B cell (primary cell): ENCODE data around the gene KIDINS220. TPM values are rescaled to one million over a fixed set of nuclear protein-coding genes. Genes with fewer than 3 reads are reported as not detected.

Source experiments
- ATAC-seq: fragments of 200-7000 bp; cut with Tn5 transposase; one replicate; pipeline ENCODE4 v1.10.0; 2021; ENCODE audit warnings: low read depth, mild to moderate bottlenecking, moderate number of reproducible peaks, moderate library complexity
- CTCF ChIA-PET: fragments of 350-600 bp; sonication (Branson Sonifier 250); formaldehyde crosslinking; loops from one replicate; lab custom pipeline; 2021; ENCODE audit warnings: antibody characterized with exemption, inconsistent platforms; lab: Charles Lee
- POLR2A ChIA-PET: fragments of 350-600 bp; sonication (Branson Sonifier 250); formaldehyde crosslinking; loops from one replicate; lab custom pipeline; 2021; ENCODE audit warnings: antibody characterized with exemption; lab: Charles Lee
- DNase-seq: peaks from one replicate; pipeline ENCODE4 v3.0.0; 2013
- H2AFZ ChIP-seq: 2 replicates; pipeline ENCODE4 v1.6.1; 2012; ENCODE audit warnings: mild to moderate bottlenecking, low read depth, low read length; ENCODE audit not compliant: insufficient read depth, poor library complexity, severe bottlenecking
- H3K27ac ChIP-seq, 2 donors: 1 replicate in 1 of 2; 2 replicates in 1 of 2; pipeline ENCODE4 v1.5.1; 2012 to 2013; ENCODE audit warnings: low read length in 2 of 2, mild to moderate bottlenecking in 2 of 2, moderate library complexity in 1 of 2
- H3K27me3 ChIP-seq, 4 experiments: fragments of 200-600 bp in 1 of 4; sonication (generic) in 1 of 4; replicated peaks in 1 of 4; 1 replicate in 2 of 4; 2 replicates in 2 of 4; pipeline versions ENCODE4 v1.6.1 to v1.7.0; 2013 to 2016; ENCODE audit warnings: low read length in 3 of 4, mild to moderate bottlenecking in 2 of 4, mixed read lengths in 1 of 4, moderate library complexity in 1 of 4; ENCODE audit not compliant: insufficient read depth in 4 of 4, control insufficient read depth in 3 of 4; ENCODE audit errors: control extremely low read depth in 1 of 4
- H3K36me3 ChIP-seq, 2 experiments: replicated peaks in 1 of 2; 1 replicate in 1 of 2; 2 replicates in 1 of 2; pipeline versions ENCODE4 v1.6.1 to v1.7.1; 2013; ENCODE audit warnings: low read length in 1 of 2; ENCODE audit not compliant: insufficient read depth in 2 of 2, control insufficient read depth in 1 of 2; ENCODE audit errors: control extremely low read depth in 1 of 2, extremely low read depth in 1 of 2
- H3K4me1 ChIP-seq, 2 donors: fragments of 200-600 bp in 1 of 2; sonication (generic) in 1 of 2; 1 replicate in 1 of 2; 2 replicates in 1 of 2; pipeline versions ENCODE4 v1.5.1 to v1.6.1; 2013 to 2017; ENCODE audit warnings: low read length in 2 of 2; ENCODE audit not compliant: control insufficient read depth in 2 of 2, insufficient read depth in 2 of 2
- H3K4me2 ChIP-seq: replicated peaks from 2 replicates; pipeline ENCODE3; 2012; ENCODE audit warnings: mild to moderate bottlenecking, low read depth, low read length; ENCODE audit not compliant: poor library complexity, severe bottlenecking
- H3K4me3 ChIP-seq, 5 experiments: fragments of 200-600 bp in 1 of 5; sonication (generic) in 1 of 5; 1 replicate in 3 of 5; 2 replicates in 2 of 5; pipeline versions ENCODE4 v1.5.1 to v1.7.0; 2011 to 2016; ENCODE audit warnings: low read length in 4 of 5, mild to moderate bottlenecking in 4 of 5, low read depth in 2 of 5, control low read depth in 1 of 5, moderate library complexity in 1 of 5; ENCODE audit not compliant: insufficient read depth in 1 of 5; ENCODE audit errors: control extremely low read depth in 1 of 5, extremely low read depth in 1 of 5
- H3K79me2 ChIP-seq: fragments of 200-600 bp; sonication (generic); one replicate; pipeline ENCODE4 v1.6.0; 2016; ENCODE audit warnings: low read length; ENCODE audit not compliant: control insufficient read depth, insufficient read depth
- H3K9ac ChIP-seq: fragments of 200-600 bp; sonication (generic); 2 replicates; pipeline ENCODE4 v1.6.1; 2017; ENCODE audit warnings: mild to moderate bottlenecking, low read length, moderate library complexity
- H3K9me3 ChIP-seq, 3 donors: one replicate each; pipeline versions ENCODE4 v1.6.1 to v1.7.1; 2013; ENCODE audit warnings: low read length in 2 of 3; ENCODE audit not compliant: control insufficient read depth in 2 of 3, insufficient read depth in 1 of 3; ENCODE audit errors: control extremely low read depth in 1 of 3
- H4K20me1 ChIP-seq: 2 replicates; pipeline ENCODE4 v1.6.0; 2012; ENCODE audit warnings: mild to moderate bottlenecking, low read length; ENCODE audit not compliant: insufficient read depth, control insufficient read depth, poor library complexity, severe bottlenecking
- H3K27ac Mint-ChIP-seq: one replicate; pipeline ENCODE4 v1.8.0; 2021; ENCODE audit warnings: mixed read lengths
- H3K27me3 Mint-ChIP-seq: one replicate; pipeline ENCODE4 v1.8.0; 2021; ENCODE audit warnings: mixed read lengths
- H3K4me1 Mint-ChIP-seq: one replicate; pipeline ENCODE4 v1.8.0; 2021; ENCODE audit warnings: mixed read lengths
- H3K4me3 Mint-ChIP-seq: one replicate; pipeline ENCODE4 v1.8.0; 2021; ENCODE audit warnings: mixed read lengths
- H3K9me3 Mint-ChIP-seq: one replicate; pipeline ENCODE4 v1.8.0; 2022; ENCODE audit warnings: mixed read lengths; ENCODE audit not compliant: insufficient read depth
- CTCF ChIP-seq: fragments of 200-600 bp; IDR thresholded peaks from one replicate; pipeline ENCODE4 v1.8.0; 2022; ENCODE audit warnings: antibody characterized with exemption, mild to moderate bottlenecking
- EZH2 ChIP-seq: IDR thresholded peaks from 2 replicates; pipeline ENCODE4 v1.6.1; 2012; ENCODE audit warnings: borderline replicate concordance, low read depth, mild to moderate bottlenecking, moderate library complexity, low read length; ENCODE audit not compliant: insufficient read depth, poor library complexity, severe bottlenecking
- WGBS: methylation state at CpG from one replicate; pipeline ENCODE4 v1.1.5; 2013; ENCODE audit warnings: missing lambda C conversion rate; ENCODE audit not compliant: insufficient coverage; 5-methylcytosine and 5-hydroxymethylcytosine counted together
- intact Hi-C: fragments of 100-400 bp; cut with micrococcal nuclease; formaldehyde crosslinking; loops from one replicate; pipeline ENCODE4 v1.10.0; 2022
- polyA plus RNA-seq: library from polyadenylated mRNA; depleted of rRNA; stranded (reverse); fragments of >200 nt; gene quantifications from 2 replicates; pipeline ENCODE4 v1.2.3, GENCODE V29; 2012
- total RNA-seq, 2 donors: library from RNA; stranded (reverse); fragments of 120-200 nt in 1 of 2; gene quantifications; 1 replicate in 1 of 2; 2 replicates in 1 of 2; pipeline versions ENCODE4 v1.2.3 to v1.2.4, GENCODE V29; 2013 to 2022

The KIDINS220 gene
- total and polyA plus RNA-seq, 2 donors (not counting 1 experiment from before 2014, with no cell fraction given), result 12.5 to 36.6 TPM

GRCh38 chr2:8876628-8877027 is 39.2 kb upstream of the KIDINS220 start:
- Histone ChIP-seq H2AFZ (no peak overlapping the region), H3K4me3 (no peak overlapping the region), H3K9ac (no peak overlapping the region), H3K79me2 (no peaks in the 10 kb centered on the region), H3K27ac (no peak overlapping the region), H3K9me3 (no peaks in the 10 kb centered on the region), H3K4me2 (no peak overlapping the region), H3K4me1 (peaks cover 0 to 7% of the 10 kb centered on the region in 2 donors), H4K20me1 (no peaks in the 10 kb centered on the region), H3K27me3 (no peaks in the 10 kb centered on the region), H3K36me3 (no peaks in the 10 kb centered on the region)
- ChIA-PET CTCF (interaction anchor here (0.6 to 0.7 kb wide), 2 partner anchors 71 to 276 kb away, joined by 3 to 4 read pairs; no protein-coding TSS in a partner anchor), POLR2A (no interaction called here)
- Mint-ChIP-seq H3K27ac (no peak overlapping the region), H3K9me3 (no peaks in the 10 kb centered on the region), H3K4me1 (peaks cover 9% of the 10 kb centered on the region), H3K4me3 (no peak overlapping the region), H3K27me3 (no peaks in the 10 kb centered on the region)
- intact Hi-C loops, result no loop called here
- DNase-seq (no peak), ATAC-seq (no peak)
- TF ChIP-seq EZH2 (no peak), CTCF (no peak)

DNA sequence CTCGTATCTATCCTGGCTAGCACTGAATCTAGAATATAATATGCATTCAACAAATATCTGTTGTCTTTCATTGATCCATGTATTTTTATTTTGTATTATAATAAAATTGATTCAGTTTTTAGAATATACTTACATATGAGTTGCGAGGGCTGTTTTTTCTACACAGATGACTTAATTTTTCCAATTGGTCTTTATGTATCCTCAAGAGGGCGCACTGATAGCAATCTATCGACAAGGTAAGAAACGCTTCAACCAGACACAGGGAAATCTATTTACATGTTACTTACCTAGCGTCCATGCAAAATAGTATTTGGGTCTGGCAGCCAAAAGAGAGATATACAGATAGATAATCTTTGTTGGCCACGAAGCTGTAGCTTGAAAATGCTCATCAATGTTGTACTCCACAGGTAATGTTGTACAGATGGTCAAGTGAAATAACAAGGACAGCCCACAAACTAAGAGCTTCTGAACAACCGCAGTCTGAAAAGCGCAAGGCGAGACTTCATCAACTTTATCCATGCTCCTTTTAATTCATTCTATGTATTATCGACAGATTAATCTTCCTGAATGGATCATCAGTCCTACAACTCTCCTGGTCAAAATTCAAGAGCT is 35.5 kb upstream of the KIDINS220 start:
- no peaks in the 10 kb centered on the region for H3K27me3 ChIP-seq
- peaks cover 9% of the 10 kb centered on the region for H3K4me1 Mint-ChIP-seq
- no peak overlapping the region for H3K4me3 ChIP-seq
- H3K36me3 ChIP-seq, result no peaks in the 10 kb centered on the region
- intact Hi-C loops, result no loop called here
- H3K9me3 Mint-ChIP-seq, result no peaks in the 10 kb centered on the region
- CTCF ChIA-PET, result no interaction called here
- no peaks in the 10 kb centered on the region for H3K9me3 ChIP-seq
- WGBS, result no CpG with 5 or more reads among the region's 11 CpGs
- H3K4me1 ChIP-seq, result peaks cover 0 to 7% of the 10 kb centered on the region in 2 donors
- DNase-seq, result peak; percentile 19
- no peak for ATAC-seq
- no peak overlapping the region for H2AFZ ChIP-seq
- no peaks in the 10 kb centered on the region for H4K20me1 ChIP-seq
- POLR2A ChIA-PET, result no interaction called here
- no peak overlapping the region for H3K27ac ChIP-seq
- H3K27ac Mint-ChIP-seq, result no peak overlapping the region
- no peaks in the 10 kb centered on the region for H3K27me3 Mint-ChIP-seq
- H3K79me2 ChIP-seq, result no peaks in the 10 kb centered on the region
- H3K4me2 ChIP-seq, result no peak overlapping the region
- no peak overlapping the region for H3K9ac ChIP-seq
- TF ChIP-seq EZH2, result no peak
- peak; percentile 41 for TF ChIP-seq CTCF
- no peak overlapping the region for H3K4me3 Mint-ChIP-seq
